DOHH2 (cell line): Measurements from ENCODE around the gene HMCN2.

Experiments
- H3F3A ChIP-seq: fragments of 200-600 bp; sonication (generic), shearing (Covaris generic); 2 replicates; pipeline ENCODE4 v1.6.0; 2016; ENCODE audit warnings: antibody characterized with exemption, mild to moderate bottlenecking; ENCODE audit not compliant: control insufficient read depth, insufficient read depth
- H3K27ac ChIP-seq: fragments of 200-600 bp; sonication (generic); 2 replicates; pipeline ENCODE4 v1.5.1; 2014; ENCODE audit warnings: low read depth, mild to moderate bottlenecking, low read length, moderate library complexity
- H3K27me3 ChIP-seq: fragments of 200-600 bp; sonication (generic); 2 replicates; pipeline ENCODE4 v1.6.1; 2014; ENCODE audit warnings: mild to moderate bottlenecking, low read length, mixed read lengths; ENCODE audit not compliant: control insufficient read depth
- H3K36me3 ChIP-seq: fragments of 200-600 bp; sonication (generic); 2 replicates; pipeline ENCODE4 v1.6.1; 2014; ENCODE audit warnings: mild to moderate bottlenecking, low read length, moderate library complexity, mixed read lengths; ENCODE audit not compliant: control insufficient read depth
- H3K4me1 ChIP-seq: fragments of 200-600 bp; sonication (generic); 2 replicates; pipeline ENCODE4 v1.6.1; 2014; ENCODE audit warnings: mild to moderate bottlenecking, low read length, mixed read lengths; ENCODE audit not compliant: control insufficient read depth
- H3K4me2 ChIP-seq: fragments of 200-600 bp; sonication (generic); 2 replicates; pipeline ENCODE4 v1.6.0; 2014; ENCODE audit warnings: mild to moderate bottlenecking, low read length, moderate library complexity
- H3K4me3 ChIP-seq: fragments of 200-600 bp; sonication (generic); 2 replicates; pipeline ENCODE4 v1.5.1; 2014; ENCODE audit warnings: mild to moderate bottlenecking, low read length, mixed read lengths
- H3K79me2 ChIP-seq: fragments of 200-600 bp; sonication (generic); 2 replicates; pipeline ENCODE4 v1.6.1; 2014; ENCODE audit warnings: mild to moderate bottlenecking, low read length, mixed read lengths; ENCODE audit not compliant: control insufficient read depth
- H3K9me2 ChIP-seq: fragments of 200-600 bp; sonication (generic); replicated peaks from 2 replicates; pipeline ENCODE4 v1.6.1; 2014; ENCODE audit warnings: mild to moderate bottlenecking, low read length, mixed read lengths; ENCODE audit not compliant: control insufficient read depth
- H3K9me3 ChIP-seq: fragments of 200-600 bp; sonication (generic); 2 replicates; pipeline ENCODE4 v1.6.1; 2014; ENCODE audit warnings: antibody characterized with exemption, low read length, mixed read lengths; ENCODE audit not compliant: control insufficient read depth, insufficient read depth
- H4K20me1 ChIP-seq: fragments of 200-600 bp; sonication (generic); 2 replicates; pipeline ENCODE4 v1.6.0; 2014; ENCODE audit warnings: low read depth, mild to moderate bottlenecking, antibody characterized with exemption, low read length, moderate library complexity; ENCODE audit not compliant: control insufficient read depth, insufficient read depth
- CTCF ChIP-seq: fragments of 200-600 bp; sonication (generic); IDR thresholded peaks from one replicate; pipeline ENCODE4 v1.5.1; 2014; ENCODE audit warnings: antibody characterized with exemption, mild to moderate bottlenecking, low read depth, low read length; ENCODE audit not compliant: poor library complexity, severe bottlenecking
- EZH2phosphoT487 ChIP-seq: fragments of 200-600 bp; sonication (generic); IDR thresholded peaks from 2 replicates; pipeline ENCODE4 v1.6.1; 2017; ENCODE audit warnings: borderline replicate concordance, mild to moderate bottlenecking, antibody characterized with exemption, low read length, moderate library complexity, mixed read lengths

The HMCN2 gene

GRCh38 chr9:130311408-130312140, 46.0 kb downstream of the HMCN2 start:
- Histone ChIP-seq H3K4me1 (no peaks in the 10 kb centered on the region), H3K27me3 (peaks cover 3% of the 10 kb centered on the region; the same call in 1 of the 2 replicates), H3K9me2 (no peaks in the 10 kb centered on the region), H3K79me2 (no peaks in the 10 kb centered on the region), H3K36me3 (no peaks in the 10 kb centered on the region), H3K27ac (no peak overlapping the region), H3F3A (no peaks in the 10 kb centered on the region), H3K9me3 (no peaks in the 10 kb centered on the region), H3K4me3 (no peak overlapping the region), H3K4me2 (no peak overlapping the region), H4K20me1 (no peaks in the 10 kb centered on the region)
- TF ChIP-seq CTCF: no peak
- no peak for TF ChIP-seq EZH2phosphoT487

GRCh38 chr9:130313103-130313858, 47.7 kb downstream of the HMCN2 start:
- TF ChIP-seq CTCF (no peak), EZH2phosphoT487 (no peak)
- Histone ChIP-seq H3K4me1 (no peaks in the 10 kb centered on the region), H3F3A (no peaks in the 10 kb centered on the region), H4K20me1 (no peaks in the 10 kb centered on the region), H3K27ac (no peak overlapping the region), H3K36me3 (no peaks in the 10 kb centered on the region), H3K27me3 (peaks cover 3% of the 10 kb centered on the region; the same call in 1 of the 2 replicates), H3K4me3 (no peak overlapping the region), H3K79me2 (no peaks in the 10 kb centered on the region), H3K4me2 (no peak overlapping the region), H3K9me3 (no peaks in the 10 kb centered on the region), H3K9me2 (no peaks in the 10 kb centered on the region)

- Histone ChIP-seq H3K27me3 (peaks cover 3% of the 10 kb centered on the region; the same call in 1 of the 2 replicates), H4K20me1 (no peaks in the 10 kb centered on the region), H3K4me2 (no peak overlapping the region), H3K36me3 (no peaks in the 10 kb centered on the region), H3K79me2 (no peaks in the 10 kb centered on the region), H3K27ac (no peak overlapping the region), H3K4me3 (no peak overlapping the region), H3K9me3 (no peaks in the 10 kb centered on the region), H3F3A (no peaks in the 10 kb centered on the region), H3K9me2 (no peaks in the 10 kb centered on the region), H3K4me1 (no peaks in the 10 kb centered on the region)
- TF ChIP-seq EZH2phosphoT487 (no peak), CTCF (no peak)
Measured at GRCh38 chr9:130315446-130316226, 50.1 kb downstream of the HMCN2 start.
